ENCODE results near the gene HIP1. TPM values are rescaled to one million over a fixed set of nuclear protein-coding genes. Genes with fewer than 3 reads are reported as not detected.

The HIP1 gene
- total and polyA plus RNA-seq, 9 of the 15 experiments (the other 6 are each of a cell fraction or from before 2014, with no cell fraction given): 2.4 to 13.7 (median 9.5) TPM

DNA sequence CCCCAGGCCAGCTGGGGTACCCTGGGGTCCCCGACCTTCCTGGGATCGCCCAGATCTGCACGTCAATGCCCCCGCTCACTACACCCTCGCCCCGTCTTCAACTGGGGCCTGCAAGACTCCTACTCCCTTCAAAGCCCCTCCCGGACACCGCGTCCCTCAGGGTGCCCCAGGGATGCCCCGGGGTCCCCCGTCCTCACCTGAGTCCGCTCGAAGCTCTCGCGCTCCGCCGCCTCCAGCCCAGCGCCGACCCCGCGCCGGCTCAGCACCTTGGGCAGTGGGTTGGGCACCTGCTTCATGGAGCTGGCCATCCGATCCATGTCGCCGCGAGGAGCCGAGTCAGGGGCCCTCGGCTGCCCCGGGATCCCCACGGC, at the start of gene HIP1 (continued):
- TF ChIP-seq, protein P1, sequence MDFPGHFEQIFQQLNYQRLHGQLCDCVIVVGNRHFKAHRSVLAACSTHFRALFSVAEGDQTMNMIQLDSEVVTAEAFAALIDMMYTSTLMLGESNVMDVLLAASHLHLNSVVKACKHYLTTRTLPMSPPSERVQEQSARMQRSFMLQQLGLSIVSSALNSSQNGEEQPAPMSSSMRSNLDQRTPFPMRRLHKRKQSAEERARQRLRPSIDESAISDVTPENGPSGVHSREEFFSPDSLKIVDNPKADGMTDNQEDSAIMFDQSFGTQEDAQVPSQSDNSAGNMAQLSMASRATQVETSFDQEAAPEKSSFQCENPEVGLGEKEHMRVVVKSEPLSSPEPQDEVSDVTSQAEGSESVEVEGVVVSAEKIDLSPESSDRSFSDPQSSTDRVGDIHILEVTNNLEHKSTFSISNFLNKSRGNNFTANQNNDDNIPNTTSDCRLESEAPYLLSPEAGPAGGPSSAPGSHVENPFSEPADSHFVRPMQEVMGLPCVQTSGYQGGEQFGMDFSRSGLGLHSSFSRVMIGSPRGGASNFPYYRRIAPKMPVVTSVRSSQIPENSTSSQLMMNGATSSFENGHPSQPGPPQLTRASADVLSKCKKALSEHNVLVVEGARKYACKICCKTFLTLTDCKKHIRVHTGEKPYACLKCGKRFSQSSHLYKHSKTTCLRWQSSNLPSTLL (IDR thresholded peaks at IDR 0.05): peak; percentile 99
- TF ChIP-seq, protein P2, sequence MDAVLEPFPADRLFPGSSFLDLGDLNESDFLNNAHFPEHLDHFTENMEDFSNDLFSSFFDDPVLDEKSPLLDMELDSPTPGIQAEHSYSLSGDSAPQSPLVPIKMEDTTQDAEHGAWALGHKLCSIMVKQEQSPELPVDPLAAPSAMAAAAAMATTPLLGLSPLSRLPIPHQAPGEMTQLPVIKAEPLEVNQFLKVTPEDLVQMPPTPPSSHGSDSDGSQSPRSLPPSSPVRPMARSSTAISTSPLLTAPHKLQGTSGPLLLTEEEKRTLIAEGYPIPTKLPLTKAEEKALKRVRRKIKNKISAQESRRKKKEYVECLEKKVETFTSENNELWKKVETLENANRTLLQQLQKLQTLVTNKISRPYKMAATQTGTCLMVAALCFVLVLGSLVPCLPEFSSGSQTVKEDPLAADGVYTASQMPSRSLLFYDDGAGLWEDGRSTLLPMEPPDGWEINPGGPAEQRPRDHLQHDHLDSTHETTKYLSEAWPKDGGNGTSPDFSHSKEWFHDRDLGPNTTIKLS (IDR thresholded peaks at IDR 0.05; ENCODE audit: borderline replicate concordance, low read depth): peak; percentile 26; the same call in 1 of the 2 replicates
- TF ChIP-seq ZNF232 (CRISPR knock-in tag; IDR thresholded peaks at IDR 0.05) (0 out of 2 replicates have a peak, but pooled peaks have one; percentile 31), RBBP5 (IDR thresholded peaks at IDR 0.05; ENCODE audit: borderline replicate concordance, insufficient read depth, low read length, poor library complexity, severe bottlenecking) (peak; percentile 78), POLR2G (IDR thresholded peaks at IDR 0.05; ENCODE audit: low read depth, low read length) (peak; percentile 9; the same call in 1 of the 2 replicates), KDM2B (CRISPR knock-in tag; IDR thresholded peaks at IDR 0.05) (peak; percentile 93; the same call in 1 of the 2 replicates), ZNF830 (CRISPR knock-in tag; IDR thresholded peaks at IDR 0.05) (0 out of 2 replicates have a peak, but pooled peaks have one; percentile 41), HDAC1 (IDR thresholded peaks at IDR 0.05) (peak in 1 of 2 experiments; percentile 68; a peak in 2 of 4 replicates), TEAD4 (IDR thresholded peaks at IDR 0.05; ENCODE audit: low read length) (no peak), TEAD4 (CRISPR knock-in tag; IDR thresholded peaks at IDR 0.05; ENCODE audit: borderline replicate concordance) (no peak), SMAD4 (CRISPR knock-in tag; conservative IDR thresholded peaks at IDR 0.05) (peak; percentile 26), NR2C1 (IDR thresholded peaks at IDR 0.05) (no peak), NR2C1 (tag; IDR thresholded peaks at IDR 0.05) (no peak)
- TF ChIP-seq, protein P3, sequence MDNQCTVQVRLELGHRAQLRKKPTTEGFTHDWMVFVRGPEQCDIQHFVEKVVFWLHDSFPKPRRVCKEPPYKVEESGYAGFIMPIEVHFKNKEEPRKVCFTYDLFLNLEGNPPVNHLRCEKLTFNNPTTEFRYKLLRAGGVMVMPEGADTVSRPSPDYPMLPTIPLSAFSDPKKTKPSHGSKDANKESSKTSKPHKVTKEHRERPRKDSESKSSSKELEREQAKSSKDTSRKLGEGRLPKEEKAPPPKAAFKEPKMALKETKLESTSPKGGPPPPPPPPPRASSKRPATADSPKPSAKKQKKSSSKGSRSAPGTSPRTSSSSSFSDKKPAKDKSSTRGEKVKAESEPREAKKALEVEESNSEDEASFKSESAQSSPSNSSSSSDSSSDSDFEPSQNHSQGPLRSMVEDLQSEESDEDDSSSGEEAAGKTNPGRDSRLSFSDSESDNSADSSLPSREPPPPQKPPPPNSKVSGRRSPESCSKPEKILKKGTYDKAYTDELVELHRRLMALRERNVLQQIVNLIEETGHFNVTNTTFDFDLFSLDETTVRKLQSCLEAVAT (IDR thresholded peaks at IDR 0.05): peak in 1 of 2 experiments; percentile 79; a peak in 2 of 4 replicates
- TF ChIP-seq, protein P4, sequence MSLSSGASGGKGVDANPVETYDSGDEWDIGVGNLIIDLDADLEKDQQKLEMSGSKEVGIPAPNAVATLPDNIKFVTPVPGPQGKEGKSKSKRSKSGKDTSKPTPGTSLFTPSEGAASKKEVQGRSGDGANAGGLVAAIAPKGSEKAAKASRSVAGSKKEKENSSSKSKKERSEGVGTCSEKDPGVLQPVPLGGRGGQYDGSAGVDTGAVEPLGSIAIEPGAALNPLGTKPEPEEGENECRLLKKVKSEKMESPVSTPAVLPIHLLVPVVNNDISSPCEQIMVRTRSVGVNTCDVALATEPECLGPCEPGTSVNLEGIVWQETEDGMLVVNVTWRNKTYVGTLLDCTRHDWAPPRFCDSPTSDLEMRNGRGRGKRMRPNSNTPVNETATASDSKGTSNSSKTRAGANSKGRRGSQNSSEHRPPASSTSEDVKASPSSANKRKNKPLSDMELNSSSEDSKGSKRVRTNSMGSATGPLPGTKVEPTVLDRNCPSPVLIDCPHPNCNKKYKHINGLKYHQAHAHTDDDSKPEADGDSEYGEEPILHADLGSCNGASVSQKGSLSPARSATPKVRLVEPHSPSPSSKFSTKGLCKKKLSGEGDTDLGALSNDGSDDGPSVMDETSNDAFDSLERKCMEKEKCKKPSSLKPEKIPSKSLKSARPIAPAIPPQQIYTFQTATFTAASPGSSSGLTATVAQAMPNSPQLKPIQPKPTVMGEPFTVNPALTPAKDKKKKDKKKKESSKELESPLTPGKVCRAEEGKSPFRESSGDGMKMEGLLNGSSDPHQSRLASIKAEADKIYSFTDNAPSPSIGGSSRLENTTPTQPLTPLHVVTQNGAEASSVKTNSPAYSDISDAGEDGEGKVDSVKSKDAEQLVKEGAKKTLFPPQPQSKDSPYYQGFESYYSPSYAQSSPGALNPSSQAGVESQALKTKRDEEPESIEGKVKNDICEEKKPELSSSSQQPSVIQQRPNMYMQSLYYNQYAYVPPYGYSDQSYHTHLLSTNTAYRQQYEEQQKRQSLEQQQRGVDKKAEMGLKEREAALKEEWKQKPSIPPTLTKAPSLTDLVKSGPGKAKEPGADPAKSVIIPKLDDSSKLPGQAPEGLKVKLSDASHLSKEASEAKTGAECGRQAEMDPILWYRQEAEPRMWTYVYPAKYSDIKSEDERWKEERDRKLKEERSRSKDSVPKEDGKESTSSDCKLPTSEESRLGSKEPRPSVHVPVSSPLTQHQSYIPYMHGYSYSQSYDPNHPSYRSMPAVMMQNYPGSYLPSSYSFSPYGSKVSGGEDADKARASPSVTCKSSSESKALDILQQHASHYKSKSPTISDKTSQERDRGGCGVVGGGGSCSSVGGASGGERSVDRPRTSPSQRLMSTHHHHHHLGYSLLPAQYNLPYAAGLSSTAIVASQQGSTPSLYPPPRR (CRISPR knock-in tag; IDR thresholded peaks at IDR 0.05; ENCODE audit: borderline replicate concordance): no peak
- TF ChIP-seq, protein P5, sequence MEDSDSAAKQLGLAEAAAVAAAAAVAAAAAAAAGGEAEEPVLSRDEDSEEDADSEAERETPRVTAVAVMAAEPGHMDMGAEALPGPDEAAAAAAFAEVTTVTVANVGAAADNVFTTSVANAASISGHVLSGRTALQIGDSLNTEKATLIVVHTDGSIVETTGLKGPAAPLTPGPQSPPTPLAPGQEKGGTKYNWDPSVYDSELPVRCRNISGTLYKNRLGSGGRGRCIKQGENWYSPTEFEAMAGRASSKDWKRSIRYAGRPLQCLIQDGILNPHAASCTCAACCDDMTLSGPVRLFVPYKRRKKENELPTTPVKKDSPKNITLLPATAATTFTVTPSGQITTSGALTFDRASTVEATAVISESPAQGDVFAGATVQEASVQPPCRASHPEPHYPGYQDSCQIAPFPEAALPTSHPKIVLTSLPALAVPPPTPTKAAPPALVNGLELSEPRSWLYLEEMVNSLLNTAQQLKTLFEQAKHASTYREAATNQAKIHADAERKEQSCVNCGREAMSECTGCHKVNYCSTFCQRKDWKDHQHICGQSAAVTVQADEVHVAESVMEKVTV (CRISPR knock-in tag; IDR thresholded peaks at IDR 0.05): no peak
